Mucosa of gallbladder (tissue), 1 donor: ENCODE data around the gene CARD18. TPM values are rescaled to one million over a fixed set of nuclear protein-coding genes. Genes with fewer than 3 reads are reported as not detected.

ENCODE experiments used
- total RNA-seq: library from RNA; stranded (reverse); gene quantifications from one replicate; pipeline ENCODE4 v1.2.1, GENCODE V29; 2021
- donor health status: DM: no; HTN: no; CAD: no.

Gene CARD18
- total RNA-seq, 1 donor from 2014 or later, result not detected

Other genes with a start within 250 kb of the CARD18 start
- gene CASP12, start 241.3 kb downstream of the CARD18 start, total RNA-seq, result 2.0 TPM
- 50.9 TPM for gene CASP4, start 171.2 kb downstream of the CARD18 start, total RNA-seq
- gene CASP5, start 116.6 kb downstream of the CARD18 start, total RNA-seq, result not detected
- 36.7 TPM for gene CASP1, start 104.6 kb downstream of the CARD18 start, total RNA-seq
- 22.8 TPM for gene CARD16, start 94.4 kb downstream of the CARD18 start, total RNA-seq